Caco-2 (cell line): ENCODE data around the gene FASN. TPM values are rescaled to one million over a fixed set of nuclear protein-coding genes. Genes with fewer than 3 reads are reported as not detected.

ENCODE experiments used
- BruUV-seq: library from RNA; stranded (reverse); fragments of 400-500 nt; replicated peaks from 2 replicates; lab custom pipeline; 2021; lab: Mats Ljungman, UMichigan
- CTCF ChIA-PET: fragments of 300-600 bp; sonication (Branson Sonifier 250); formaldehyde crosslinking; loops from one replicate; lab custom pipeline; 2022; ENCODE audit warnings: antibody characterized with exemption; lab: Charles Lee
- POLR2A ChIA-PET: fragments of 300-600 bp; sonication (Branson Sonifier 250); formaldehyde crosslinking; loops from one replicate; lab custom pipeline; 2022; ENCODE audit warnings: antibody characterized with exemption; lab: Charles Lee
- DNase-seq, 2 experiments: peaks; one replicate each; pipeline versions ENCODE4 v3.0.0 to v3.0.0-alpha.2; 2020 to 2022
- H3K27me3 ChIP-seq: replicated peaks from 2 replicates; pipeline ENCODE4 v1.6.0; 2011; ENCODE audit warnings: low read length; ENCODE audit not compliant: control insufficient read depth, insufficient read depth
- H3K36me3 ChIP-seq: 2 replicates; pipeline ENCODE4 v1.5.1; 2011; ENCODE audit warnings: low read length; ENCODE audit not compliant: control insufficient read depth, insufficient read depth
- H3K4me1 ChIP-seq: fragments of 250-450 bp; sonication (Bioruptor Pico); 2 replicates; pipeline ENCODE4 v1.5.1; 2020; ENCODE audit warnings: mild to moderate bottlenecking
- H3K4me3 ChIP-seq: 2 replicates; pipeline ENCODE4 v1.5.1; 2011; ENCODE audit warnings: low read depth, mild to moderate bottlenecking, control low read depth, low read length
- H3K9me3 ChIP-seq: fragments of 250-450 bp; sonication (Bioruptor Pico); 2 replicates; pipeline ENCODE4 v1.5.1; 2020; ENCODE audit warnings: mild to moderate bottlenecking, moderate library complexity
- H3K27ac Mint-ChIP-seq: one replicate; pipeline ENCODE4 v1.8.0; 2022; ENCODE audit warnings: mixed read lengths; ENCODE audit not compliant: unreplicated experiment
- H3K27me3 Mint-ChIP-seq: one replicate; pipeline ENCODE4 v1.8.0; 2022; ENCODE audit warnings: mixed read lengths; ENCODE audit not compliant: insufficient read depth, unreplicated experiment
- H3K36me3 Mint-ChIP-seq: one replicate; pipeline ENCODE4 v1.8.0; 2022; ENCODE audit warnings: mild to moderate bottlenecking, mixed read lengths; ENCODE audit not compliant: insufficient read depth, unreplicated experiment
- H3K4me1 Mint-ChIP-seq: one replicate; pipeline ENCODE4 v1.8.0; 2022; ENCODE audit warnings: low read depth, mixed read lengths; ENCODE audit not compliant: unreplicated experiment
- H3K4me3 Mint-ChIP-seq: one replicate; pipeline ENCODE4 v1.8.0; 2022; ENCODE audit warnings: mild to moderate bottlenecking, moderate library complexity, mixed read lengths; ENCODE audit not compliant: unreplicated experiment
- H3K9me3 Mint-ChIP-seq: one replicate; pipeline ENCODE4 v1.8.0; 2022; ENCODE audit warnings: mixed read lengths; ENCODE audit not compliant: unreplicated experiment
- intact Hi-C: fragments of 100-400 bp; cut with micrococcal nuclease; formaldehyde crosslinking; loops from one replicate; pipeline ENCODE4 v1.10.0; 2022; ENCODE audit not compliant: unreplicated experiment
- total RNA-seq: library from RNA; stranded (reverse); gene quantifications from 2 replicates; pipeline ENCODE4 v1.2.3, GENCODE V29; 2022
- TF ChIP-seq, protein P1 (sequence below), 2 experiments: fragments of 200-600 bp in 1 of 2; IDR thresholded peaks; 1 replicate in 1 of 2; 2 replicates in 1 of 2; pipeline versions ENCODE4 v1.5.1 to v1.8.0; 2011 to 2022; ENCODE audit warnings: antibody characterized with exemption in 1 of 2, control low read depth in 1 of 2, inconsistent platforms in 1 of 2, low read depth in 1 of 2, low read length in 1 of 2, mild to moderate bottlenecking in 1 of 2, moderate library complexity in 1 of 2; ENCODE audit not compliant: insufficient read depth in 1 of 2, severe bottlenecking in 1 of 2, unreplicated experiment in 1 of 2

The FASN gene
- total RNA-seq, 1 experiment from 2014 or later: 330 TPM

DNA sequence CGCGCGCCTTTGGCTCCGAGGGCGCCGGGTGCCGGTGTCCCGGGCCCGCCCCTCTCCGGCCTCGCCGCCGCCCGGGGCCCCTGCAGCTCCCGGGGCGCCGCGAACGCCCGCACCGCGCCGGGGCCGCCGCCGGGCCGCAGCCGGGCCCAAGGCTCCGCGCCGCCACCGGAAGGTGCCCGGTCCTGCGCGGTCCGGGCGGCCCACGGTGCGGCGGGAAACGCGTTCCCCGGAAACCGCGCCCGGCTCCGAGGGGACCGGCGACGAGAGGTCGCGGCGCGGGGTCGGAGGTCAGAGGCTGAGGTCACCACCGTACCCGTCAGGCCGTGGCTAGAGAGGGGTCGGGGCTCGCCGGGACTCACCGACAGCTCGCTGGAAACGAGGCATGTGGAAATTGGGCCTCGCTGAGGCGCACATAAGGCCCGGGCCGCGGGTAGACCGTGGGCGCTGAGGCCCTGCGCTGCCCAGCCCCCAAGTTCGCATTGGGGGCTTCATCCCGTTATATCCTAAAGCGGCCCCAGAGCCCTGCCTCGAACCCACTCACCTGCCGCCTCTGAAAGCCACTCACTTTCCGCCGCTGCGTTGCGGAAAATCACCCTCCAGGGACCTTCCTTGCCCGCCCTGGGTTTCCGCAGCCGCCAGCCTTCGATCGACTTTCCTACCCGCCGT, 32.3 kb downstream of the FASN start, which contains the start of gene DUS1L:
Gene DUS1L (minus strand): TSS at position 167 of the 666 bp plus-strand sequence. CDS start 745 bp downstream, outside the sequence.
- Histone ChIP-seq H3K4me3 (peak within 1 kb of the TSS; percentile 59), H3K4me1 (peaks cover 12% of the 10 kb centered on the region), H3K36me3 (peaks cover 3% of the 10 kb centered on the region; the same call in 1 of the 2 replicates), H3K9me3 (no peaks in the 10 kb centered on the region), H3K27me3 (no peaks in the 10 kb centered on the region)
- intact Hi-C loops: no loop called here
- Mint-ChIP-seq H3K4me1 (no peaks in the 10 kb centered on the region), H3K9me3 (no peaks in the 10 kb centered on the region), H3K36me3 (peaks cover 15% of the 10 kb centered on the region), H3K27me3 (no peaks in the 10 kb centered on the region), H3K27ac (peak within 1 kb of the TSS; percentile 78), H3K4me3 (peak within 1 kb of the TSS; percentile 74)
- DNase-seq: peak in 1 of 2 experiments; percentile 84
- TF ChIP-seq, protein P1, sequence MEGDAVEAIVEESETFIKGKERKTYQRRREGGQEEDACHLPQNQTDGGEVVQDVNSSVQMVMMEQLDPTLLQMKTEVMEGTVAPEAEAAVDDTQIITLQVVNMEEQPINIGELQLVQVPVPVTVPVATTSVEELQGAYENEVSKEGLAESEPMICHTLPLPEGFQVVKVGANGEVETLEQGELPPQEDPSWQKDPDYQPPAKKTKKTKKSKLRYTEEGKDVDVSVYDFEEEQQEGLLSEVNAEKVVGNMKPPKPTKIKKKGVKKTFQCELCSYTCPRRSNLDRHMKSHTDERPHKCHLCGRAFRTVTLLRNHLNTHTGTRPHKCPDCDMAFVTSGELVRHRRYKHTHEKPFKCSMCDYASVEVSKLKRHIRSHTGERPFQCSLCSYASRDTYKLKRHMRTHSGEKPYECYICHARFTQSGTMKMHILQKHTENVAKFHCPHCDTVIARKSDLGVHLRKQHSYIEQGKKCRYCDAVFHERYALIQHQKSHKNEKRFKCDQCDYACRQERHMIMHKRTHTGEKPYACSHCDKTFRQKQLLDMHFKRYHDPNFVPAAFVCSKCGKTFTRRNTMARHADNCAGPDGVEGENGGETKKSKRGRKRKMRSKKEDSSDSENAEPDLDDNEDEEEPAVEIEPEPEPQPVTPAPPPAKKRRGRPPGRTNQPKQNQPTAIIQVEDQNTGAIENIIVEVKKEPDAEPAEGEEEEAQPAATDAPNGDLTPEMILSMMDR (IDR thresholded peaks at IDR 0.05; ENCODE audit: insufficient read depth in 1 of 2, low read depth in 1 of 2, low read length in 1 of 2, severe bottlenecking in 1 of 2, unreplicated experiment in 1 of 2): no peak
- no TSS peak for BruUV-seq
- POLR2A ChIA-PET: interaction anchor here (0.8 kb wide), 1 partner anchor 35 kb away, joined by 3 read pairs; no protein-coding TSS in a partner anchor
- CTCF ChIA-PET: no interaction called here

DNA sequence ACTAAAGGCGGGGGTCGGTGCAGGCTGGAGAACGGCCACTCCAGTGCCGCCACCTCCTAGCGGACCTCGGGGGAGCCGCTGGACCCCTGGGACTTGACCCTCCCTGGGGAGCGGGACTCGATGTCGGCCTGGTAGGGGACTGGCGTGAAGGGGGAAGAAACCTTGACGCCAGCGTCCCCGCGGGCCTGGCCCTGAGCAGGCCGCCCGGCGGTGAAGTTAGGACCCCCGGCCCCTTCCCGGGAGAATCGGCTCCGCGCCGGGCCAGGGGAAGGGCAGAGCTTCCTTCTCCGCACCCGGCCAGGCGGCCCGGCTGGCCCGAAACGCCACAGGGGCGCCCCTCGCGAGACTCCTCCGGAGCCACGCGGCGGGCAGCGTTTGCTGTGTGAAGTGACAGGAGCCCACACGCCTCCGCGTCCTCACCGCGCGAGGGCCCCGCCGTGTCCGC, 32.8 kb downstream of the FASN start:
- Histone ChIP-seq H3K9me3 (no peaks in the 10 kb centered on the region), H3K4me1 (peaks cover 12% of the 10 kb centered on the region), H3K4me3 (peak overlapping the region; percentile 59), H3K36me3 (peaks cover 3% of the 10 kb centered on the region; the same call in 1 of the 2 replicates), H3K27me3 (no peaks in the 10 kb centered on the region)
- TF ChIP-seq, protein P1 (IDR thresholded peaks at IDR 0.05; ENCODE audit: insufficient read depth in 1 of 2, low read depth in 1 of 2, low read length in 1 of 2, severe bottlenecking in 1 of 2, unreplicated experiment in 1 of 2): no peak
- peaks cover 21% of the 10 kb centered on the region for H3K36me3 Mint-ChIP-seq
- POLR2A ChIA-PET: interaction anchor here (0.8 kb wide), 1 partner anchor 35 kb away, joined by 3 read pairs; no protein-coding TSS in a partner anchor
- intact Hi-C loops: no loop called here
- no peaks in the 10 kb centered on the region for H3K4me1 Mint-ChIP-seq
- H3K4me3 Mint-ChIP-seq: peak overlapping the region; percentile 74
- CTCF ChIA-PET: interaction anchor here (0.9 kb wide), 1 partner anchor 35 kb away, joined by 3 read pairs; no protein-coding TSS in a partner anchor
- H3K27ac Mint-ChIP-seq: no peak overlapping the region
- DNase-seq: no peak
- H3K27me3 Mint-ChIP-seq: no peaks in the 10 kb centered on the region
- BruUV-seq: no TSS peak
- H3K9me3 Mint-ChIP-seq: no peaks in the 10 kb centered on the region

DNA sequence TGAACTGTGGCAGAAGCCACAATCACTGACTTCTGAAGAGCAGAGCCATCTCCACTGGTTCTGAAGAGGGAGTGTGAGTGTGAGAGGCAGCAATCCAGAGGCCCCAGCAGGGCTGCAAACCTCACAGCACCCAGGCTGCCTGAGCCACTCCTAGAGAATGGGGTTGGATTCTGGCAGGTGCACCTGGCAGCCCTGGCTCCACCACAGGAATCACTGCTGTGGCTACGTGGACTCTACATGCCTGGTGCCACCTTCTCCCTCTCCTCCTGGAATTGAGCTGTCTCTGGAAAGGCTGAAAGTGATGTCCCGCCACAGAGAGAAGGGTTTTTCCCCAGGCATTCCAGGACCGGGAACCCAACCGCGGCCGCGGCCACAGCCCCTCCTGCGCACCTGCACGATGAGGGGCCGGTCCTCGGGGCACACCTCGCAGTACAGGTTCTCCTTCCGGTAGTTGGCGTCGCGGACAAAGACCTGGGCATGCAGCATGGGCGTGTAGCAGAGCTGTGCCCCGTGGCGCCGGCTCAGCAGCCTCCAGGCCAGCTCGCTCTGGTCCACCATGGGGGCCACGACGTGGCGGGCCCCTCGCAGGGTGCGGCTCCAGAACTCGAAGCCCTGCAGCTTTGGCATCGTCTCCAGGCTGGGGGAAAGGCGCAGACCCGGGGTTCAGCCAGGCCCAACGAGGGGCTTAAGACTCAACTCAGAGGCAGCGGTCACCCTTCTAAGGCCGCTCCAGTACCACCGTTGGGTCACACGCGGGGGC, 33.4 kb downstream of the FASN start:
- ChIA-PET CTCF (interaction anchor here (0.9 kb wide), 1 partner anchor 34 kb away, joined by 3 read pairs; no protein-coding TSS in a partner anchor), POLR2A (interaction anchor here (0.8 kb wide), 1 partner anchor 34 kb away, joined by 3 read pairs; no protein-coding TSS in a partner anchor)
- TF ChIP-seq, protein P1 (IDR thresholded peaks at IDR 0.05; ENCODE audit: insufficient read depth in 1 of 2, low read depth in 1 of 2, low read length in 1 of 2, severe bottlenecking in 1 of 2, unreplicated experiment in 1 of 2): no peak
- BruUV-seq: TSS peak; percentile 64
- H3K27me3 ChIP-seq: no peaks in the 10 kb centered on the region
- H3K36me3 Mint-ChIP-seq: peaks cover 27% of the 10 kb centered on the region
- H3K4me3 ChIP-seq: peak overlapping the region; percentile 59
- intact Hi-C loops: no loop called here
- H3K9me3 Mint-ChIP-seq: no peaks in the 10 kb centered on the region
- H3K9me3 ChIP-seq: no peaks in the 10 kb centered on the region
- H3K27ac Mint-ChIP-seq: no peak overlapping the region
- H3K36me3 ChIP-seq: peaks cover 3% of the 10 kb centered on the region; the same call in 1 of the 2 replicates
- DNase-seq: no peak
- peaks cover 12% of the 10 kb centered on the region for H3K4me1 ChIP-seq
- H3K4me3 Mint-ChIP-seq: peak overlapping the region; percentile 74
- H3K4me1 Mint-ChIP-seq: no peaks in the 10 kb centered on the region
- no peaks in the 10 kb centered on the region for H3K27me3 Mint-ChIP-seq
